ENCODE data around the gene ABLIM2.

- no peak for TF ChIP-seq EZH2 (IDR thresholded peaks at IDR 0.05)
- no peak for TF ChIP-seq CTCF (IDR thresholded peaks at IDR 0.05 in 2 of 3, conservative IDR thresholded peaks at IDR 0.05 in 1 of 3; ENCODE audit: borderline replicate concordance in 1 of 3, insufficient read depth in 1 of 3, low read depth in 2 of 3, low read length in 2 of 3)
These were observed 73.7 kb downstream of the ABLIM2 start for GRCh38 chr4:8084712-8085490.
